Large intestine (tissue), 3 donors: Measurements from ENCODE around the gene KRT84. TPM values are rescaled to one million over a fixed set of nuclear protein-coding genes. Genes with fewer than 3 reads are reported as not detected.

Experiments used
- DNase-seq, 2 donors: peaks; one replicate each; pipeline versions ENCODE4 v3.0.0 to v3.0.0-alpha.2; 2013
- H3K27ac ChIP-seq: one replicate; pipeline ENCODE4 v1.5.1; 2013; ENCODE audit warnings: low read length
- H3K27me3 ChIP-seq: 2 replicates; pipeline ENCODE4 v1.6.1; 2013; ENCODE audit warnings: low read length; ENCODE audit not compliant: control insufficient read depth, insufficient read depth
- H3K36me3 ChIP-seq: 2 replicates; pipeline ENCODE4 v1.6.1; 2013; ENCODE audit warnings: low read length; ENCODE audit not compliant: control insufficient read depth, insufficient read depth
- H3K4me1 ChIP-seq: one replicate; pipeline ENCODE4 v1.6.1; 2013; ENCODE audit warnings: low read length; ENCODE audit not compliant: control insufficient read depth, insufficient read depth
- H3K4me3 ChIP-seq: one replicate; pipeline ENCODE4 v1.5.1; 2013; ENCODE audit warnings: low read length
- H3K9me3 ChIP-seq: one replicate; pipeline ENCODE4 v1.6.1; 2013; ENCODE audit warnings: mild to moderate bottlenecking, low read depth, low read length, moderate library complexity; ENCODE audit not compliant: control insufficient read depth
- WGBS: methylation state at CpG from one replicate; pipeline ENCODE4 v1.1.5; 2013; ENCODE audit warnings: low lambda C conversion rate; ENCODE audit not compliant: insufficient coverage; 5-methylcytosine and 5-hydroxymethylcytosine counted together
- polyA plus RNA-seq: library from polyadenylated mRNA; unstranded; fragments of 120-200 nt; gene quantifications from one replicate; pipeline ENCODE4 v1.2.1, GENCODE V29; 2013

The KRT84 gene
- polyA plus RNA-seq, 1 donor: not detected

DNA sequence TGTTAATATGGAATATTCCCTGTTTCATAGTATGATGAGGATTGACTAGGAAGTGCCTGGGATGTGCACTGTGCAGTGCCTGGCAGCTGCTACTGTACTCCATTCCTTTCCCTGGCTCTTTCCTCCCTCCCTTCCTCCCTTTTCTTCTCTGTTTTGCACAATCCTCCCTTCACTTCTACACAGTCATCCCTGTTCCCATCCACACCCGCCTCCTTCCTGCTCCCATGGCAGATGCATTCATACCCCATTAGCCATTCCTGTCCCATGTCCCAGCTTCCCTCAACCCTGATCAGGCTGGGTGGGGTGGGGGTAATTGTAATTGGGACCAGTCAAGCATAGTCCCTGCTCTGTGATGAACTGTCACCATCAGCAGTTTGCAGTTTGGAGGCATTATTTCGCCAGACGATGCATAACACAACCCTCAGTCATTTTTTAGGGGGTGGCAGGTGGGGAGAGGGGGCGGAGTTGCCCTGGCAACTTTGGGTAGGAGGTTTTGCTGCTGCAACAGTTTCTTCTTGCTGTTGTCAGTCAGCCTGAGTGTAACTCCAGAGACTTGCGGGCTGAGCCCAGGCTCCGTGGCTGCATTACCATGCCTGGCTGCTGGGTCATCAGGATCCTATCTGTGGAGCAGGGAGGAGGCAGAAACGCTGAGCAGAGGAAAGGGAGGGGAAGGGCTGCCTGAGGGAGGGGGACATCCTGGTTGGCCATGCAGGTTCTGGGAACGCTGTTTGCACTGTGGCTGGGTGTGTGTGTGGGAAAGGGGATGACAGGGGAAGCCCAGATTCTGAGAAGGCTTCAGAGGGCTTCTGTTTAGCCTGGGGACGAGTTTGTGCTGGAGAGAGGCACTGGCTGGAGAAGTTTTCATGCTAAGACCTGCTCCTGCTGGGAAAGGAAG, 4.1 kb upstream of the KRT84 start:
- no peaks in the 10 kb centered on the region for H3K9me3 ChIP-seq
- DNase-seq: no peak
- H3K4me3 ChIP-seq: no peak overlapping the region
- WGBS: no CpG with 5 or more reads among the region's 9 CpGs
- H3K27me3 ChIP-seq: peaks cover 21% of the 10 kb centered on the region
- H3K4me1 ChIP-seq: no peaks in the 10 kb centered on the region
- H3K27ac ChIP-seq: no peak overlapping the region
- no peaks in the 10 kb centered on the region for H3K36me3 ChIP-seq

DNA sequence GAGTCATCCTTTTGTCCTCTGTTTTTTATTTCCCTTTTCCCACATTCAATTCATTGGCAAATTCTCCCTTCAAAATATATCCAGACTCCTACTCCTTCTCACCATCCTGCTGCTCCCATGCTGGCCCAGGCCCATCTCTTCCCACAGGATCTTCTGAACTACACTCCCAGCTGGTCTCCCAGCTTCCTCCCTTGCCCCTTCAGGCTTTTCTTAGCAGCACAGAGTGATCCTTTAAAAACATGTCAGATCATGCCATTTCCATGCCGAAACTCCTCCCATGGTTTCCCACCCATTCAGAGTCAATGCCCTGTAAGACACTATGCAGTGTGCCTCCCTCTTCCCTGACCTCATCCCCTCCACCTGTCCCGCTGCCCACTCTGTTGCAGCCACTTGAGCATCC, 2.4 kb upstream of the KRT84 start:
- H3K4me3 ChIP-seq: no peak overlapping the region
- H3K27ac ChIP-seq: no peak overlapping the region
- no peaks in the 10 kb centered on the region for H3K36me3 ChIP-seq
- no peaks in the 10 kb centered on the region for H3K9me3 ChIP-seq
- peaks cover 21% of the 10 kb centered on the region for H3K27me3 ChIP-seq
- no peak for DNase-seq
- H3K4me1 ChIP-seq: no peaks in the 10 kb centered on the region
- WGBS: 80% methylated on average over 1 of the region's 2 CpGs

DNA sequence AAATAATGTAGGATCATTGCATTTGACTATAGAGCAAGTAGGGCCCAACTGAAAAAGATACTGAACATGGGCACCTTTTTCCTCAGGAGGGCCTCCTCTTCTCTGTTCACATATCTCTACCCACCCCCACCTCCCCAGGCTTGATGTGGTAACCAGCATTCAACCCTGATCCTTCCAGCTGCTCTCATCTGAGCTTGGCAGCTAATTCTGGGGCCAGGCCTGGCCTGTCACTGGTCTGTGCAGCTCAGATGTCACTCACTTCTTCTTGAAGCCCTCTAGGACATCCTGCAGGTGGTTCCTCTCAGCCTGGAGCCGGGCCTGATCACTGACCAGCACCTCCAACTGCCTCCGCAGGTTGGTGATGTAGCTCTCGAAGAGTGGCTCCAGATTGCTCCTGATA, 2.1 kb downstream of the KRT84 start:
- Histone ChIP-seq H3K27me3 (peaks cover 9% of the 10 kb centered on the region), H3K27ac (no peak overlapping the region)
- no peak for DNase-seq

DNA sequence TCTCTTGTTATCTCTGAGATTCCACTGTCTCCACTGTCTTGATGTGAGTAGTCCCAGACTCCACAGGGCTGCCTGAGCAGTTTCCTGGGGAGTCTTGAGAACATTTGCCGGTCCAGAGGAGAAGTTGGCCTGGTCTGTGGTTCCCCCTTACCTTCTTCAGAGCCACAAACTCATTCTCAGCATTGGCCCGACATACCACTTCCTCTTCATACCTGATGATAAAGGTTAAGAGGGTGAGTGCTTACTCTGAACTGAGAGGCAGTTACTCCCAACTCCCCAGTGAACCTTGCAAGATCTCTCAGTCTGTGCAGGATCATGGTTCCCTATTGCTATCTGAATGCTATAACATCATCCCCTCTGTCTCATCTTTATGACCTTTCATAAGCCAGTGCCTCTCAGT, 2.6 kb downstream of the KRT84 start:
- Histone ChIP-seq H3K4me3 (no peak overlapping the region), H3K4me1 (no peaks in the 10 kb centered on the region), H3K9me3 (no peaks in the 10 kb centered on the region), H3K27ac (no peak overlapping the region), H3K36me3 (no peaks in the 10 kb centered on the region), H3K27me3 (peaks cover 8% of the 10 kb centered on the region)
- no CpG with 5 or more reads among the region's 2 CpGs for WGBS
- no peak for DNase-seq

More for the DNA sequence above, 2.1 kb downstream of the KRT84 start:
- no peak overlapping the region for H3K4me3 ChIP-seq
- no peaks in the 10 kb centered on the region for H3K4me1 ChIP-seq
- H3K36me3 ChIP-seq: no peaks in the 10 kb centered on the region
- no CpG with 5 or more reads among the region's 3 CpGs for WGBS
- no peaks in the 10 kb centered on the region for H3K9me3 ChIP-seq

DNA sequence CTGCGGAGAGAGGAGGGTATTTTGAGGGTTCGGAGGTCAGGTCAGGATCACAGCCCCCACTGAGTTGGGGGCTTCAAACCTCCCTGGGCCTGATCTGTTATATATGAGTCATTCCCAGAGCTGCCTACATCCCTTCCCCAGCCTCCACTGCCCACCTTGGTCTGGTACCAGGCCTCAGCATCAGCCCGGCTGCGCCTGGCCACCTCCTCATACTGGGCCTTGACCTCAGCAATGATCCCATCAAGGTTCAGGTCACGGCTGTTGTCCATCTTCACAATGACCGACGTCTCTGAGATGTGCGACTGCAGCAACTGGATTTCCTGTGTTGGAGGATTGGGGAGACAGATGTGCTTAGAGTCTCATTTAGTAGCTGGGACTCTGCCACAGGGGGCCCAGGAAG, 4.2 kb downstream of the KRT84 start:
- Histone ChIP-seq H3K27ac (no peak overlapping the region), H3K9me3 (no peaks in the 10 kb centered on the region), H3K27me3 (peaks cover 6% of the 10 kb centered on the region), H3K36me3 (no peaks in the 10 kb centered on the region), H3K4me3 (no peak overlapping the region), H3K4me1 (no peaks in the 10 kb centered on the region)
- no peak for DNase-seq
- no CpG with 5 or more reads among the region's 8 CpGs for WGBS

DNA sequence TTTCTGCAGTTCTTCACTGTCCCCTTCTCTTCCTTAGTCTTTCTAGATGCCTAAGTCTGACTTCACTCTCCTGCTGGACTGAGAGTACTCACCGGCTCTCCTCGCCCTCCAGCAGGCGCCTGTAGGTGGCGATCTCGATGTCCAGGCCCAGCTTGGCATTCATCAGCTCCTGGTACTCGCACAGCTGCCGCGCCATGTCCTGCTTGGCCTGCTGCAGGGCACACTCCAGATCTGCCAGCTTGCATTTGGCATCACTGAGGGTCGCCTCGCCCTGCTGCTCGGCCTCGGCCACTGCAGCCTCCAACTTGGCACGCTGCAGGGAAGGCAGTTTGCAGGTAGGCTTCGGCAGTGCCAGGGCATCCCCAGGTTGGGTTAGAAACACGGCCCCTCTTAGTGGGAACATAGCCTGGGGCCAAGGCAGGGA, 5.2 kb downstream of the KRT84 start:
- no peak overlapping the region for H3K27ac ChIP-seq
- DNase-seq: no peak
- no peaks in the 10 kb centered on the region for H3K4me1 ChIP-seq
- H3K27me3 ChIP-seq: peaks cover 5% of the 10 kb centered on the region
- no peaks in the 10 kb centered on the region for H3K36me3 ChIP-seq
- WGBS: no CpG with 5 or more reads among the region's 15 CpGs
- no peaks in the 10 kb centered on the region for H3K9me3 ChIP-seq
- H3K4me3 ChIP-seq: no peak overlapping the region

DNA sequence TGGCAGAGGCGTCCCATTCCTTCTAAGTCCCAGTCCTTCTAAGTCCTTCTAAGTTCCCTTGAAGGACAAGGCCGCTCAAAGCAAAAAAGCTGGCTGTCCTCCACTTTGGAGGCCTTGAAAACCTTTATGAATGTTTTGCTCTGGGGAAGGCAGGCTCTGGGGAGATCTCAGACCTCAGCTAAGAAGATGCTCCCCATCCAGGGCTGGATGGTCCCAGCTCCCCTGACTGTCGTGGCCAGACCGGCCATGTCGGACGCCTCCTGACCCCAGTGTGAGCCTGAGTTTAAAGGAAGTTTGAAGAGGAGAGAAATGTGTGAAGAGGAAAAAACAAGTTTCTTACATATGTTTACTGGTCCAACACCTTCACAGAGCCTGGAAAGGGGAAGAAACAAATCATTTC, 5.9 kb downstream of the KRT84 start:
- no peaks in the 10 kb centered on the region for H3K4me1 ChIP-seq
- no peak overlapping the region for H3K27ac ChIP-seq
- H3K4me3 ChIP-seq: no peak overlapping the region
- DNase-seq: no peak
- peaks cover 2% of the 10 kb centered on the region for H3K27me3 ChIP-seq
- H3K9me3 ChIP-seq: no peaks in the 10 kb centered on the region
- no peaks in the 10 kb centered on the region for H3K36me3 ChIP-seq
- WGBS: no CpG with 5 or more reads among the region's 6 CpGs

DNA sequence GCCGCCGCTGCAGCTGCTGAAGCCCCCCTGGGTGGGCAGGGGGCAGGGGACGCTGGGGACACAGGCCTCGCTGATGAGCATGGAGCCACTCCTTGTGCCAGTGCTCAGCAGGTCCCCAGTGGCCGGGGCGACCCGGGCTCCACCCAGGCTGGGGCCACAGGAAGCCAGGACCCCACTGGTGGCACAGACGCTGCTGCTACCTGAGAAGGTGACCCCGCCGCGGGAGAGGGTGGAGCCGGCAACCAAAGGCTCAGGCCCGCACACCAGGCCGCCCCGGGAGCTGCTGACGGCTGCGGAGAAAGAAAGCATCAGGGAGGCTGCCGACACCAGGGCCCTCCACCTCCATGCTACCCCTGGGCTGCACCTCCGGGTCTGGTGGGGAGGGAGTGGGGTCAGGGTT, 7.4 kb downstream of the KRT84 start:
- H3K27ac ChIP-seq: no peak overlapping the region
- no peaks in the 10 kb centered on the region for H3K4me1 ChIP-seq
- peaks cover 2% of the 10 kb centered on the region for H3K27me3 ChIP-seq
- no peak for DNase-seq
- no peak overlapping the region for H3K4me3 ChIP-seq
- no CpG with 5 or more reads among the region's 19 CpGs for WGBS
- no peaks in the 10 kb centered on the region for H3K9me3 ChIP-seq
- H3K36me3 ChIP-seq: no peaks in the 10 kb centered on the region

DNA sequence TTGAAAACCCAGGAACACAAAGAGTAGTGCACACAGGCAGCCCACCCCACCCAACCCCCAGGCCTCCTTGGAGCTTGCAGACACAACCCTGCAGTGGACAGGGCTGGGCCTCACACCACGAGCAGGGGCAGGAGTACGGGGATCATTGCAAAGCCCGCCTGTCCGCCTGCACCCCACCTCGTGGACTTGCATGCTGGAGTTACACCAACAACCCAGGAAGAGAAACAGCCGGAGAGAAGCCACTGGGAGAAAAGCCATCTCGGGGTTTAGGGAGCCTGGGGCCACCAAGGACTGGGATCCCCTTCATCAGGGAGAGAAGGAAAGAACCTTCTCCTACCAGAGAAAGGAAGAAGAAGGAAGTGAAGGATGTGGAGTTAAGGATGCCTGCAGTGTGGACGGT, 8.2 kb downstream of the KRT84 start:
- Histone ChIP-seq H3K36me3 (no peaks in the 10 kb centered on the region), H3K4me3 (no peak overlapping the region), H3K9me3 (no peaks in the 10 kb centered on the region), H3K27ac (no peak overlapping the region), H3K4me1 (no peaks in the 10 kb centered on the region), H3K27me3 (peaks cover 2% of the 10 kb centered on the region)
- DNase-seq: no peak
- no CpG with 5 or more reads among the region's 8 CpGs for WGBS

DNA sequence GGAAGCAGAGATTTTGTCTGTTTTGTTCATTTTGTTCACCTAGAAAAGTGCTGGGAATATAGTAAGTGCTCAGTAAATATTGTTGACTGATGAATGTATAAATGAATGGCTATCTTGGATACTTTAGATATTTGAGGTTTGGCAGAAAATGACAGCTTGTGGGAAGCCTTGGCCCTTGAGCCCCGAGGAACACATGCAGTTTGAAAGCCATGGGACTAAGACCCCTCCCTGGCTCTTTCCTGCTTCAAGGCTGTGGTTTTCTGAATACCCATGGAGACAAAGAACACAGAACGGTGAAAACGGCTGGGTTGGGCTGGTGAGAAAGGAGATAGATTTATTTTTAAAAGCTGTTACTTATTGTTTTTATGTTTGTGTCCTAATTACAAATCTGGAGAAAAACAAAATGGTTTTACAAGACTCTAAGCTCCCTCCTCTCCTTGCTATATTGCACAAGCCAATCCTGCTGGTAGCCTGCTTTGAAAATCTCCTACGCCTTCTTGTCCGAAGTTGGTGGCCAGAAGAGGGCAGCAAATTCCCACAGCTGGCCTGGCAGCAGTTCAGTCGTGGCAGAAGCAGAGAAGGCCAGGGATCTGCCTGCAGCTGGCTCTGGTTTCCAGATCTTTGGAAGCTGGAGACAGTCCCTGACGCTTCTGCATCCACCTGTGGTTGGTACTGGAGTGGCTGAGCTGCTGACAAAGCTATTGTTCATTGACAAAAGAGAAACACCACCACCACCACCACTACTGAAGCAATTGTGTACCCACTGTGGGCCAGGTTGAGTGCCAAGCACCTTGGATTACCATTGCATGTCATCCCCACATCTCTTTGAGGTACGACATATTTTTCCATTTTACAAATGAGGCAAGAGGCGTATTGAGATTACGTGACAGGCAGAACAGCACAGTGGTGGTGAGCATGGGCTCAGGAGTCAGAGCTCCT, 13.0 kb downstream of the KRT84 start:
- no peaks in the 10 kb centered on the region for H3K9me3 ChIP-seq
- peak; percentile 66 to 72 for DNase-seq
- H3K27ac ChIP-seq: no peak overlapping the region
- 40% methylated on average over 1 of the region's 10 CpGs for WGBS
- H3K36me3 ChIP-seq: no peaks in the 10 kb centered on the region
- H3K27me3 ChIP-seq: peaks cover 9% of the 10 kb centered on the region
- H3K4me3 ChIP-seq: no peak overlapping the region
- no peaks in the 10 kb centered on the region for H3K4me1 ChIP-seq
